HL-60 (cell line): ENCODE measurements around the gene PCDHA8.
"Not testable (repeated sequence)": the region's sequence is repeated elsewhere in the genome, so short reads cannot be mapped to it uniquely, and the experiment has no call there.

ENCODE experiments used
- DNase-seq, 2 experiments: peaks; one replicate each; pipeline ENCODE4 v3.0.0-alpha.2; 2010 to 2020; ENCODE audit warnings: low read depth in 1 of 2, low spot score in 1 of 2
- H3K27ac ChIP-seq: fragments of 250-450 bp; sonication (Bioruptor Pico); replicated peaks from 2 replicates; pipeline ENCODE4 v1.5.1; 2020; ENCODE audit warnings: mild to moderate bottlenecking, moderate library complexity
- H3K27me3 ChIP-seq: fragments of 250-450 bp; sonication (Bioruptor Pico); 2 replicates; pipeline ENCODE4 v1.5.1; 2021; ENCODE audit warnings: mild to moderate bottlenecking, moderate library complexity; ENCODE audit not compliant: insufficient read depth, poor library complexity, severe bottlenecking
- H3K4me3 ChIP-seq: replicated peaks from 2 replicates; pipeline ENCODE4 v1.5.1; 2011; ENCODE audit warnings: mild to moderate bottlenecking, control low read depth, low read length; ENCODE audit not compliant: insufficient read depth
- CTCF ChIP-seq: IDR thresholded peaks from one replicate; pipeline ENCODE4 v1.5.1; 2011; ENCODE audit warnings: low read length, control low read depth, inconsistent platforms; ENCODE audit not compliant: insufficient read depth
- GABPA ChIP-seq: IDR thresholded peaks from 2 replicates; pipeline ENCODE4 v1.6.1; 2012; ENCODE audit warnings: low read depth
- POLR2AphosphoS5 ChIP-seq: IDR thresholded peaks from 2 replicates; pipeline ENCODE4 v1.6.1; 2012; ENCODE audit warnings: low read depth
- REST ChIP-seq: IDR thresholded peaks from 2 replicates; pipeline ENCODE4 v1.6.1; 2012; ENCODE audit warnings: low read depth; ENCODE audit not compliant: insufficient replicate concordance
- SPI1 ChIP-seq: IDR thresholded peaks from 2 replicates; pipeline ENCODE4 v1.6.1; 2012; ENCODE audit warnings: low read depth, mild to moderate bottlenecking, borderline replicate concordance

Gene PCDHA8

GRCh38 chr5:140796072-140796717, 44.8 kb upstream of the PCDHA8 start:
- H3K4me3 ChIP-seq, H3K27ac ChIP-seq, DNase-seq, H3K27me3 ChIP-seq: not testable (repeated sequence)
- peak; percentile 36 for TF ChIP-seq REST

- TF ChIP-seq REST: no peak
- no peak for TF ChIP-seq GABPA
- no peak for TF ChIP-seq POLR2AphosphoS5
- TF ChIP-seq CTCF: no peak
- TF ChIP-seq SPI1: no peak
- no peak overlapping the region for H3K4me3 ChIP-seq
- DNase-seq: no peak
- H3K27me3 ChIP-seq: no peaks in the 10 kb centered on the region
- no peak overlapping the region for H3K27ac ChIP-seq
Observed at GRCh38 chr5:140796718-140797095, 44.3 kb upstream of the PCDHA8 start.

GRCh38 chr5:140800816-140801493, 40.0 kb upstream of the PCDHA8 start, which contains the start of gene PCDHA3:
PCDHA3 (plus strand) TSS chr5:140801057.
- no peak for TF ChIP-seq POLR2AphosphoS5
- TF ChIP-seq REST: no peak
- no peak for TF ChIP-seq GABPA
- no peak for TF ChIP-seq CTCF
- no peak for TF ChIP-seq SPI1
- DNase-seq: no peak
- Histone ChIP-seq H3K27ac (no peak within 1 kb of the TSS), H3K4me3 (no peak within 1 kb of the TSS), H3K27me3 (no peaks in the 10 kb centered on the region)
